Smooth muscle cell (in vitro differentiated cells): ENCODE data around the gene UPK1B. TPM values are rescaled to one million over a fixed set of nuclear protein-coding genes. Genes with fewer than 3 reads are reported as not detected.
"Not testable (repeated sequence)": the region's sequence is repeated elsewhere in the genome, so short reads cannot be mapped to it uniquely, and the experiment has no call there.

Source experiments
- DNase-seq: peaks from one replicate; lab custom pipeline; 2025; ENCODE audit not compliant: unreplicated experiment; lab: John Stamatoyannopoulos, UW
- H2AFZ ChIP-seq: fragments of 200-600 bp; sonication (generic); 2 replicates; pipeline ENCODE4 v1.6.0; 2016; ENCODE audit warnings: antibody characterized with exemption, low read depth, mild to moderate bottlenecking
- H3F3A ChIP-seq: fragments of 200-600 bp; sonication (generic); 2 replicates; pipeline ENCODE4 v1.6.0; 2017; ENCODE audit warnings: antibody characterized with exemption, low read depth
- H3K27ac ChIP-seq: fragments of 200-600 bp; sonication (generic); 2 replicates; pipeline ENCODE4 v1.5.1; 2016; ENCODE audit warnings: low read depth, mild to moderate bottlenecking
- H3K27me3 ChIP-seq: fragments of 200-600 bp; sonication (generic); 2 replicates; pipeline ENCODE4 v1.6.1; 2016; ENCODE audit warnings: low read depth, mild to moderate bottlenecking
- H3K36me3 ChIP-seq: fragments of 200-600 bp; sonication (generic); 2 replicates; pipeline ENCODE4 v1.5.1; 2016; ENCODE audit warnings: low read depth
- H3K4me1 ChIP-seq: fragments of 200-600 bp; sonication (generic); 2 replicates; pipeline ENCODE4 v1.5.1; 2016; ENCODE audit warnings: low read depth
- H3K4me2 ChIP-seq: fragments of 200-600 bp; sonication (generic); 2 replicates; pipeline ENCODE4 v1.6.0; 2016; ENCODE audit warnings: mild to moderate bottlenecking
- H3K4me3 ChIP-seq: fragments of 200-600 bp; sonication (generic); 2 replicates; pipeline ENCODE4 v1.5.1; 2016; ENCODE audit warnings: mild to moderate bottlenecking
- H3K79me2 ChIP-seq: fragments of 200-600 bp; sonication (generic); 2 replicates; pipeline ENCODE4 v1.6.0; 2016; ENCODE audit warnings: low read depth, mild to moderate bottlenecking
- H3K9ac ChIP-seq: fragments of 200-600 bp; sonication (generic); 2 replicates; pipeline ENCODE4 v1.6.0; 2016; ENCODE audit warnings: low read depth
- H3K9me3 ChIP-seq: fragments of 200-600 bp; sonication (generic); replicated peaks from 2 replicates; pipeline ENCODE4 v1.5.1; 2016; ENCODE audit warnings: low read depth
- H4K20me1 ChIP-seq: fragments of 200-600 bp; sonication (generic); 2 replicates; pipeline ENCODE4 v1.6.0; 2016; ENCODE audit warnings: low read depth
- CTCF ChIP-seq: fragments of 200-600 bp; sonication (generic); IDR thresholded peaks from 2 replicates; pipeline ENCODE4 v1.5.1; 2017; ENCODE audit warnings: borderline replicate concordance, mild to moderate bottlenecking, antibody characterized with exemption; ENCODE audit not compliant: insufficient read depth, poor library complexity, severe bottlenecking
- WGBS: methylation state at CpG from one replicate; pipeline ENCODE4 v1.1.7; 2016; ENCODE audit warnings: low lambda C conversion rate; 5-methylcytosine and 5-hydroxymethylcytosine counted together
- polyA plus RNA-seq: library from polyadenylated mRNA; unstranded; fragments of >200 nt; fragmentation: Nextera tagmentation; extraction: Ambion mirVana; gene quantifications from 2 replicates; pipeline ENCODE4 v1.2.1, GENCODE V29; 2016
- total RNA-seq: library from RNA; depleted of rRNA; stranded (reverse); fragments of >200 nt; gene quantifications from 2 replicates; pipeline ENCODE4 v1.2.3, GENCODE V29; 2014

UPK1B gene
- total and polyA plus RNA-seq, 2 experiments from 2014 or later: 1.1 to 9.1 TPM

- Histone ChIP-seq H3K9me3 (no peaks in the 10 kb centered on the region), H3K79me2 (no peaks in the 10 kb centered on the region), H3K27ac (peak overlapping the region; percentile 61), H3K4me3 (no peak overlapping the region), H3K4me2 (no peak overlapping the region), H3K36me3 (no peaks in the 10 kb centered on the region), H2AFZ (no peak overlapping the region), H3K27me3 (no peaks in the 10 kb centered on the region), H3F3A (no peaks in the 10 kb centered on the region), H4K20me1 (no peaks in the 10 kb centered on the region), H3K4me1 (no peaks in the 10 kb centered on the region), H3K9ac (no peak overlapping the region)
- WGBS: 53% methylated on average over 1 of the region's 1 CpG
- TF ChIP-seq CTCF: no peak
- DNase-seq: no peak
Observed at GRCh38 chr3:119160815-119161214, 12.6 kb upstream of the UPK1B start.

- TF ChIP-seq CTCF: no peak
- 77% methylated on average over 2 of the region's 2 CpGs for WGBS
Observed at GRCh38 chr3:119161240-119161639, 12.2 kb upstream of the UPK1B start.

GRCh38 chr3:119164745-119165144 is 8.7 kb upstream of the UPK1B start:
- H4K20me1 ChIP-seq, H3F3A ChIP-seq, H3K4me1 ChIP-seq, H3K27ac ChIP-seq, H3K36me3 ChIP-seq, H3K27me3 ChIP-seq, DNase-seq, H3K9ac ChIP-seq, H3K9me3 ChIP-seq, H3K4me2 ChIP-seq, H3K4me3 ChIP-seq, H2AFZ ChIP-seq, H3K79me2 ChIP-seq: not testable (repeated sequence)
- WGBS: 85% methylated on average over 9 of the region's 9 CpGs

More at GRCh38 chr3:119161240-119161639, 12.2 kb upstream of the UPK1B start:
- Histone ChIP-seq H3K27ac (peak overlapping the region; percentile 61), H3K4me1 (no peaks in the 10 kb centered on the region), H3K79me2 (no peaks in the 10 kb centered on the region), H3K4me3 (no peak overlapping the region), H3K9ac (no peak overlapping the region), H3F3A (no peaks in the 10 kb centered on the region), H3K4me2 (no peak overlapping the region), H3K9me3 (no peaks in the 10 kb centered on the region), H3K36me3 (no peaks in the 10 kb centered on the region), H2AFZ (no peak overlapping the region), H3K27me3 (no peaks in the 10 kb centered on the region), H4K20me1 (no peaks in the 10 kb centered on the region)
- no peak for DNase-seq

GRCh38 chr3:119170821-119171220 is 2.6 kb upstream of the UPK1B start:
- H3F3A ChIP-seq: no peaks in the 10 kb centered on the region
- TF ChIP-seq CTCF: no peak
- no peaks in the 10 kb centered on the region for H3K79me2 ChIP-seq
- no peak overlapping the region for H2AFZ ChIP-seq
- 82% methylated on average over 3 of the region's 3 CpGs for WGBS
- H3K27ac ChIP-seq: no peak overlapping the region
- no peaks in the 10 kb centered on the region for H4K20me1 ChIP-seq
- H3K9ac ChIP-seq: no peak overlapping the region
- no peak for DNase-seq
- no peaks in the 10 kb centered on the region for H3K36me3 ChIP-seq
- peaks cover 29% of the 10 kb centered on the region for H3K27me3 ChIP-seq
- H3K9me3 ChIP-seq: no peaks in the 10 kb centered on the region
- H3K4me1 ChIP-seq: no peaks in the 10 kb centered on the region
- no peak overlapping the region for H3K4me3 ChIP-seq
- H3K4me2 ChIP-seq: no peak overlapping the region
